Loucy (cell line): ENCODE results near the gene ZBTB38.

Experiments
- H2AFZ ChIP-seq: fragments of 200-600 bp; sonication (generic); 2 replicates; pipeline ENCODE4 v1.6.0; 2016; ENCODE audit warnings: antibody characterized with exemption, mild to moderate bottlenecking, low read length, moderate library complexity
- H3F3A ChIP-seq: fragments of 200-600 bp; 2 replicates; pipeline ENCODE4 v1.6.0; 2016; ENCODE audit warnings: antibody characterized with exemption, low read depth, mild to moderate bottlenecking
- H3K27me3 ChIP-seq: fragments of 200-600 bp; sonication (generic); 2 replicates; pipeline ENCODE4 v1.6.1; 2014; ENCODE audit warnings: low read length, mild to moderate bottlenecking; ENCODE audit not compliant: insufficient read depth, poor library complexity, severe bottlenecking
- H3K36me3 ChIP-seq: fragments of 200-600 bp; sonication (generic); 2 replicates; pipeline ENCODE4 v1.6.1; 2016; ENCODE audit warnings: low read length; ENCODE audit not compliant: insufficient read depth
- H3K4me1 ChIP-seq: fragments of 200-600 bp; sonication (generic); 2 replicates; pipeline ENCODE4 v1.5.1; 2014; ENCODE audit warnings: low read length, mild to moderate bottlenecking; ENCODE audit not compliant: insufficient read depth, poor library complexity, severe bottlenecking
- H3K4me2 ChIP-seq: fragments of 200-600 bp; sonication (generic); 2 replicates; pipeline ENCODE4 v1.6.0; 2014; ENCODE audit warnings: antibody characterized with exemption, low read length, low read depth, mild to moderate bottlenecking; ENCODE audit not compliant: poor library complexity, severe bottlenecking
- H3K4me3 ChIP-seq: fragments of 200-600 bp; sonication (generic); 2 replicates; pipeline ENCODE4 v1.5.1; 2014; ENCODE audit warnings: low read length, mild to moderate bottlenecking, mixed read lengths; ENCODE audit not compliant: poor library complexity, severe bottlenecking
- H3K79me2 ChIP-seq: fragments of 200-600 bp; sonication (generic); 2 replicates; pipeline ENCODE4 v1.6.1; 2014; ENCODE audit warnings: low read length; ENCODE audit not compliant: insufficient read depth
- H3K9ac ChIP-seq: fragments of 200-600 bp; sonication (generic); 2 replicates; pipeline ENCODE4 v1.6.0; 2014; ENCODE audit warnings: mild to moderate bottlenecking, low read depth, low read length, moderate library complexity; ENCODE audit not compliant: poor library complexity, severe bottlenecking
- H3K9me2 ChIP-seq: fragments of 200-600 bp; sonication (generic); replicated peaks from 2 replicates; pipeline ENCODE4 v1.6.1; 2016; ENCODE audit warnings: low read depth, low read length, mixed read lengths
- H3K9me3 ChIP-seq: fragments of 200-600 bp; sonication (generic); 2 replicates; pipeline ENCODE4 v1.6.1; 2014; ENCODE audit warnings: mild to moderate bottlenecking, antibody characterized with exemption, low read length, low read depth; ENCODE audit not compliant: insufficient read depth
- H4K20me1 ChIP-seq: fragments of 200-600 bp; sonication (generic); 2 replicates; pipeline ENCODE4 v1.6.0; 2014; ENCODE audit warnings: antibody characterized with exemption, low read length, mild to moderate bottlenecking; ENCODE audit not compliant: insufficient read depth, poor library complexity, severe bottlenecking
- EZH2phosphoT487 ChIP-seq: fragments of 200-600 bp; IDR thresholded peaks from 2 replicates; pipeline ENCODE4 v1.6.1; 2018; ENCODE audit warnings: antibody characterized with exemption, mild to moderate bottlenecking, moderate library complexity, borderline replicate concordance
- TF ChIP-seq, protein P1 (sequence below): fragments of 200-600 bp; sonication (generic); conservative IDR thresholded peaks from 2 replicates; pipeline ENCODE4 v1.5.1; 2014; ENCODE audit warnings: mild to moderate bottlenecking, antibody characterized with exemption, low read length

ZBTB38 gene

DNA sequence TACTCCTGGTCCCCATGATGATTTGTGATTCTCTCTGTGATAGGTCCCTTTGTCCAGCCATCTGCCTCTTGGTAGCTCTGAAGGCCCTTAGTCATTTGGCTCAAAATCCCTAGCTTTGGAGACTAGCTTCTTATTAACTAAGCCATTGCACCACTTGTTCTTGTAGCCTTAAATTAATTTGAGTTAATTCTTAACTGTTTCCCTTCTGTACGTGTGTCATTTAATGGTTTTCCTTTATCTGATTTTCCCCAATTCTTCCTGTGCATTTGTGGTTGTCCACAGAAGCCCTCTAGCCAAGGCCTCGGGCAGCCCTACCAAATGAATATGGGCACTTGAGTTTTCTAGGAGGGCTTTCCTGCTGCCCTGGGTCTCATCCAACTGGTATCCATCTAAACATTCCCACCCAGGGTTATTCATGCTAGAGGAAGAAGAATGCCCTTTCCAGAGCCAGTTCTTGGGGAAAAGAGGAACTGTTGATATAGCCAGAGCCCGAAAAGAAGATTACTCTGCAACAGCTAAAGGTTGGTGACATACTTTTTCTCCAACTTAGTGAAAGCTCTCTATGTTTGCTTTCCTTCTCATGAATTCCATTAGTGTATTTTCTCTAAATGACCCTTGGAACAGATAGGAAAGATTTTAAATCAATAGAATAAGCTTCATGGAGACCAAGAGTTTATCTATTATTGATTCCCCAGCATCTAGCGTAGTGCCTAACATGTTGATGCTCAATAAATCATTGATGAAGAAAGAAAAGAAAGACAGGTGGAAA is 44.2 kb upstream of the ZBTB38 start:
- TF ChIP-seq, protein P1, sequence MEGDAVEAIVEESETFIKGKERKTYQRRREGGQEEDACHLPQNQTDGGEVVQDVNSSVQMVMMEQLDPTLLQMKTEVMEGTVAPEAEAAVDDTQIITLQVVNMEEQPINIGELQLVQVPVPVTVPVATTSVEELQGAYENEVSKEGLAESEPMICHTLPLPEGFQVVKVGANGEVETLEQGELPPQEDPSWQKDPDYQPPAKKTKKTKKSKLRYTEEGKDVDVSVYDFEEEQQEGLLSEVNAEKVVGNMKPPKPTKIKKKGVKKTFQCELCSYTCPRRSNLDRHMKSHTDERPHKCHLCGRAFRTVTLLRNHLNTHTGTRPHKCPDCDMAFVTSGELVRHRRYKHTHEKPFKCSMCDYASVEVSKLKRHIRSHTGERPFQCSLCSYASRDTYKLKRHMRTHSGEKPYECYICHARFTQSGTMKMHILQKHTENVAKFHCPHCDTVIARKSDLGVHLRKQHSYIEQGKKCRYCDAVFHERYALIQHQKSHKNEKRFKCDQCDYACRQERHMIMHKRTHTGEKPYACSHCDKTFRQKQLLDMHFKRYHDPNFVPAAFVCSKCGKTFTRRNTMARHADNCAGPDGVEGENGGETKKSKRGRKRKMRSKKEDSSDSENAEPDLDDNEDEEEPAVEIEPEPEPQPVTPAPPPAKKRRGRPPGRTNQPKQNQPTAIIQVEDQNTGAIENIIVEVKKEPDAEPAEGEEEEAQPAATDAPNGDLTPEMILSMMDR: no peak
- no peak for TF ChIP-seq EZH2phosphoT487
- no peaks in the 10 kb centered on the region for H4K20me1 ChIP-seq
- no peaks in the 10 kb centered on the region for H3K9me3 ChIP-seq
- no peaks in the 10 kb centered on the region for H3K36me3 ChIP-seq
- no peaks in the 10 kb centered on the region for H3K27me3 ChIP-seq
- peak overlapping the region; percentile 6 for H3K9ac ChIP-seq
- H3K79me2 ChIP-seq: no peaks in the 10 kb centered on the region
- peak overlapping the region; percentile 32 for H3K4me3 ChIP-seq
- peak overlapping the region; percentile 2; the same call in 1 of the 2 replicates for H2AFZ ChIP-seq
- peak overlapping the region; percentile 56 for H3K4me2 ChIP-seq
- H3K9me2 ChIP-seq: no peaks in the 10 kb centered on the region
- peaks cover 63% of the 10 kb centered on the region for H3K4me1 ChIP-seq
- H3F3A ChIP-seq: no peaks in the 10 kb centered on the region

DNA sequence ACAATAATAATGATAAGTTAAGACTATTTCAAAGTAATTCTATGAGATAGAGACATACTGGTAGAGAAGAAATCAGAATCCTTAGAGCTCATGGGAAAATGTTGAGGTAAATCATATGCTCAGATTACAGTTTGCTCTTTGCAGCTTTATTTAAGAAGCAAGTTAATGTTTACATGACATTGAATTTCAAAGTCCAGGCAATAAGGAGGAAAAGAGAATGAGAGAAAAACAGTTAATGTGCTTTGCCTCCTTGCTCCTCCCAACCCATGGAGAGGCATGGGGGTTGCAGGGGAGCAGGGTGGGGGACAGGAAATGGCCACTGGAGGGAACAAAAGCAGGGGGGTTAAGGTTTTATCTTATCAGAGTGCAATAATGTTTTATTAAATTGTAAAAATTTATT is 42.2 kb upstream of the ZBTB38 start:
- Histone ChIP-seq H3K9ac (no peak overlapping the region), H3F3A (no peaks in the 10 kb centered on the region), H3K9me3 (no peaks in the 10 kb centered on the region), H3K4me3 (no peak overlapping the region), H3K79me2 (no peaks in the 10 kb centered on the region), H3K4me2 (peak overlapping the region; percentile 21), H2AFZ (no peak overlapping the region), H3K36me3 (no peaks in the 10 kb centered on the region), H3K27me3 (no peaks in the 10 kb centered on the region), H3K4me1 (peaks cover 52% of the 10 kb centered on the region), H4K20me1 (no peaks in the 10 kb centered on the region), H3K9me2 (no peaks in the 10 kb centered on the region)
- no peak for TF ChIP-seq EZH2phosphoT487
- TF ChIP-seq, protein P1: no peak

DNA sequence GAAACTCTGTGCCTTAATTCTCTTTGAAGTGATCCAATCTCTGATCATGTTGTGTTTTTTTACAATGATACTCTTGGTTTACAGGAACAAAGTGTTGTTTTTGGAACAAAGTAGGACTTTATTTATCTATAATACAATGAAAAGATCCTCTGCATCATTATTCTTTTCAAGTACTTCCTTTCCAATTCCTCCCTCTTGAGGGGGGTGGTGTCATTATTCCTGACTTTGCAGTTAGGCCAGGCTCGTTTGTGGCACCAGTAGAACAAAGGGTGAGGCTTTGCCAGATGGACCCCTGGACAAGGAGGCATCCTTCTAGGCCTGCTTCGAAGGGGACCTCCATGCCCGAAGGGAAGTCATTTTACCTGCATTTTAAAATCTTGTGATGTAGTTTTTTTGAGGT is 41.7 kb upstream of the ZBTB38 start:
- Histone ChIP-seq H3K4me1 (peaks cover 48% of the 10 kb centered on the region), H3K27me3 (no peaks in the 10 kb centered on the region), H3K9me2 (no peaks in the 10 kb centered on the region), H4K20me1 (no peaks in the 10 kb centered on the region), H3K4me2 (peak overlapping the region; percentile 21), H3K4me3 (no peak overlapping the region), H3K79me2 (no peaks in the 10 kb centered on the region), H2AFZ (no peak overlapping the region), H3K9ac (no peak overlapping the region), H3K9me3 (no peaks in the 10 kb centered on the region), H3K36me3 (no peaks in the 10 kb centered on the region), H3F3A (no peaks in the 10 kb centered on the region)
- TF ChIP-seq, protein P1: no peak
- no peak for TF ChIP-seq EZH2phosphoT487
